Peyer's patch (tissue), 4 donors: Measurements from ENCODE around the gene POLR1A. TPM values are rescaled to one million over a fixed set of nuclear protein-coding genes. Genes with fewer than 3 reads are reported as not detected.

Experiments
- DNase-seq, 3 donors: peaks; one replicate each; pipeline ENCODE4 v3.0.0-alpha.2; 2017 to 2019
- H3K27ac ChIP-seq, 4 donors: fragments of 200-600 bp; sonication (generic); one replicate each; pipeline ENCODE4 v1.5.1; 2016 to 2019
- H3K27me3 ChIP-seq, 2 donors: fragments of 200-600 bp; sonication (generic); one replicate each; pipeline ENCODE4 v1.5.1; 2019
- H3K36me3 ChIP-seq, 3 donors: fragments of 200-600 bp; sonication (generic); one replicate each; pipeline ENCODE4 v1.5.1; 2016 to 2019
- H3K4me1 ChIP-seq, 4 donors: fragments of 200-600 bp; sonication (generic); one replicate each; pipeline ENCODE4 v1.5.1; 2016 to 2019
- H3K4me3 ChIP-seq, 4 donors: fragments of 200-600 bp; sonication (generic); 1 replicate in 3 of 4; 2 replicates in 1 of 4; pipeline ENCODE4 v1.5.1; 2016 to 2019; ENCODE audit warnings: mild to moderate bottlenecking in 1 of 4
- H3K9me3 ChIP-seq, 4 donors: fragments of 200-600 bp; sonication (generic); one replicate each; pipeline ENCODE4 v1.5.1; 2016 to 2019; ENCODE audit warnings: mild to moderate bottlenecking in 1 of 4
- POLR2A ChIP-seq, 2 donors: fragments of 450-650 bp; IDR thresholded peaks; one replicate each; pipeline ENCODE4 v1.5.1; 2017; ENCODE audit warnings: antibody characterized with exemption in 2 of 2, mild to moderate bottlenecking in 2 of 2, moderate library complexity in 2 of 2
- total RNA-seq, 4 donors: library from RNA; depleted of rRNA; stranded (reverse); fragments of >200 nt; gene quantifications; one replicate each; pipeline ENCODE4 v1.1.0, GENCODE V29; 2016
- TF ChIP-seq, protein P1 (sequence below), 6 experiments: fragments of 450-650 bp in 4 of 6; fragments of 200-600 bp in 2 of 6; sonication (generic) in 1 of 6; IDR thresholded peaks; one replicate each; pipeline ENCODE4 v1.5.1; 2017 to 2019; ENCODE audit warnings: antibody characterized with exemption in 6 of 6, mild to moderate bottlenecking in 3 of 6, moderate library complexity in 1 of 6

Gene POLR1A
- total RNA-seq, 4 donors from 2014 or later: 9.1 to 27.2 (median 15.4) TPM

DNA sequence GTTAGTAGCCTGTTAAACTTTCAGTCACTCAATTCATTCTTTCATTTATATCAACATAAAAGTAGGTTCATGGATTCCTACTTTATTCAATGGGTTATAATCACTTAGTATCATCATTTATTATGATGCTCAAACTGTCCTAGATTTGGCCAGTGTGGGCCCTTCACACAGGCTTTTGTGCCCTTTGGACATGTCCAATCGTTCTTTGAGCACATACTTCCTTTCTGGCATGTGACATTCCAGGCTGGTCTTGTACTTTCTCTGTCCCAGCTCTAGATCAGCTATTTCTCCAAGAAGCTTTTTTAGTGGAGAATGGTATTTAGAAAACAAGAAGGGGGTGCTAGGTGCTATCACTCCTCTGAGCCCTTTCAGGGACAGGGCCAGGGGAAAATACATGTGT, 11.5 kb downstream of the POLR1A start:
- Histone ChIP-seq H3K9me3 (no peaks in the 10 kb centered on the region), H3K27ac (no peak overlapping the region), H3K36me3 (peaks cover 0 to 56% (median 2%) of the 10 kb centered on the region in 3 donors), H3K4me3 (no peak overlapping the region), H3K4me1 (no peaks in the 10 kb centered on the region), H3K27me3 (no peaks in the 10 kb centered on the region)
- TF ChIP-seq, protein P1, sequence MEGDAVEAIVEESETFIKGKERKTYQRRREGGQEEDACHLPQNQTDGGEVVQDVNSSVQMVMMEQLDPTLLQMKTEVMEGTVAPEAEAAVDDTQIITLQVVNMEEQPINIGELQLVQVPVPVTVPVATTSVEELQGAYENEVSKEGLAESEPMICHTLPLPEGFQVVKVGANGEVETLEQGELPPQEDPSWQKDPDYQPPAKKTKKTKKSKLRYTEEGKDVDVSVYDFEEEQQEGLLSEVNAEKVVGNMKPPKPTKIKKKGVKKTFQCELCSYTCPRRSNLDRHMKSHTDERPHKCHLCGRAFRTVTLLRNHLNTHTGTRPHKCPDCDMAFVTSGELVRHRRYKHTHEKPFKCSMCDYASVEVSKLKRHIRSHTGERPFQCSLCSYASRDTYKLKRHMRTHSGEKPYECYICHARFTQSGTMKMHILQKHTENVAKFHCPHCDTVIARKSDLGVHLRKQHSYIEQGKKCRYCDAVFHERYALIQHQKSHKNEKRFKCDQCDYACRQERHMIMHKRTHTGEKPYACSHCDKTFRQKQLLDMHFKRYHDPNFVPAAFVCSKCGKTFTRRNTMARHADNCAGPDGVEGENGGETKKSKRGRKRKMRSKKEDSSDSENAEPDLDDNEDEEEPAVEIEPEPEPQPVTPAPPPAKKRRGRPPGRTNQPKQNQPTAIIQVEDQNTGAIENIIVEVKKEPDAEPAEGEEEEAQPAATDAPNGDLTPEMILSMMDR (IDR thresholded peaks at IDR 0.05): no peak
- no peak for TF ChIP-seq POLR2A (IDR thresholded peaks at IDR 0.05)
- no peak for DNase-seq

- H3K9me3 ChIP-seq: no peaks in the 10 kb centered on the region
- H3K27me3 ChIP-seq: no peaks in the 10 kb centered on the region
- H3K4me1 ChIP-seq: no peaks in the 10 kb centered on the region
- peaks cover 0 to 63% (median 0%) of the 10 kb centered on the region in 3 donors for H3K36me3 ChIP-seq
- TF ChIP-seq POLR2A (IDR thresholded peaks at IDR 0.05): no peak
- TF ChIP-seq, protein P1 (IDR thresholded peaks at IDR 0.05): peak in 2 of 6 experiments; percentile 11 to 17
- no peak for DNase-seq
- no peak overlapping the region for H3K27ac ChIP-seq
- no peak overlapping the region for H3K4me3 ChIP-seq
Measured at GRCh38 chr2:86087936-86088850, 17.5 kb downstream of the POLR1A start.

- H3K4me1 ChIP-seq: peaks cover 0 to 17% (median 12%) of the 10 kb centered on the region in 4 donors
- no peak for TF ChIP-seq POLR2A (IDR thresholded peaks at IDR 0.05)
- TF ChIP-seq, protein P1 (IDR thresholded peaks at IDR 0.05): no peak
- H3K36me3 ChIP-seq: peaks cover 0 to 32% (median 0%) of the 10 kb centered on the region in 3 donors
- H3K9me3 ChIP-seq: no peaks in the 10 kb centered on the region
- H3K4me3 ChIP-seq: no peak overlapping the region
- no peak for DNase-seq
- no peaks in the 10 kb centered on the region for H3K27me3 ChIP-seq
- H3K27ac ChIP-seq: no peak overlapping the region
Measured at GRCh38 chr2:86082756-86083155, 22.9 kb downstream of the POLR1A start.

GRCh38 chr2:86081724-86082123, 24.0 kb downstream of the POLR1A start:
- Histone ChIP-seq H3K4me1 (peaks cover 0 to 17% (median 12%) of the 10 kb centered on the region in 4 donors), H3K27ac (no peak overlapping the region), H3K36me3 (peaks cover 0 to 32% (median 0%) of the 10 kb centered on the region in 3 donors), H3K4me3 (no peak overlapping the region), H3K27me3 (no peaks in the 10 kb centered on the region), H3K9me3 (no peaks in the 10 kb centered on the region)
- no peak for DNase-seq
- no peak for TF ChIP-seq POLR2A (IDR thresholded peaks at IDR 0.05)
- TF ChIP-seq, protein P1 (IDR thresholded peaks at IDR 0.05): no peak

- H3K4me3 ChIP-seq: peak overlapping the region in 1 of 4 donors; percentile 4
- H3K4me1 ChIP-seq: peaks cover 0 to 17% (median 12%) of the 10 kb centered on the region in 4 donors
- TF ChIP-seq, protein P1 (IDR thresholded peaks at IDR 0.05): peak; percentile 62 to 93 (median 79)
- TF ChIP-seq POLR2A (IDR thresholded peaks at IDR 0.05): no peak
- H3K9me3 ChIP-seq: no peaks in the 10 kb centered on the region
- H3K27me3 ChIP-seq: no peaks in the 10 kb centered on the region
- DNase-seq: peak; percentile 92 to 96 (median 92)
- H3K27ac ChIP-seq: peak overlapping the region; percentile 58 to 87 (median 72)
- peaks cover 0 to 23% (median 0%) of the 10 kb centered on the region in 3 donors for H3K36me3 ChIP-seq
Measured at GRCh38 chr2:86079981-86080911, 25.4 kb downstream of the POLR1A start.
